AG04450 (cell line): Measurements from ENCODE around the gene CARD9. TPM values are rescaled to one million over a fixed set of nuclear protein-coding genes. Genes with fewer than 3 reads are reported as not detected.

Source experiments
- CTCF ChIA-PET: fragments of 300-600, 350-600 bp; formaldehyde crosslinking; extraction: SDS; loops from one replicate; lab custom pipeline; 2022; ENCODE audit warnings: antibody characterized with exemption, inconsistent platforms; lab: Charles Lee
- POLR2A ChIA-PET: fragments of 350-600 bp; formaldehyde crosslinking; extraction: SDS; loops from one replicate; lab custom pipeline; 2021; ENCODE audit warnings: antibody characterized with exemption, inconsistent platforms; lab: Yijun Ruan, JAX
- DNase-seq: peaks from one replicate; pipeline ENCODE4 v3.0.0-alpha.2; 2011; ENCODE audit warnings: low read depth, low spot score
- H3K27ac ChIP-seq: one replicate; pipeline ENCODE4 v1.5.1; 2012; ENCODE audit warnings: low read depth, low read length, control low read depth
- H3K27me3 ChIP-seq: one replicate; pipeline ENCODE4 v1.6.0; 2012; ENCODE audit warnings: low read length; ENCODE audit not compliant: control insufficient read depth, insufficient read depth
- H3K4me3 ChIP-seq: 2 replicates; pipeline ENCODE4 v1.5.1; 2011; ENCODE audit warnings: mild to moderate bottlenecking, low read depth, low read length, control low read depth
- H3K9me3 ChIP-seq: 2 replicates; pipeline ENCODE4 v1.5.1; 2012; ENCODE audit warnings: low read length; ENCODE audit not compliant: control insufficient read depth, insufficient read depth
- polyA plus RNA-seq: library from polyadenylated mRNA; depleted of rRNA; stranded (reverse); fragments of >200 nt; gene quantifications from 2 replicates; pipeline ENCODE4 v1.2.3, GENCODE V29; 2011
- TF ChIP-seq, protein P1 (sequence below): IDR thresholded peaks from 2 replicates; pipeline ENCODE4 v1.5.1; 2011; ENCODE audit warnings: low read depth, low read length, control low read depth, inconsistent platforms

Gene CARD9
- polyA plus RNA-seq, 1 experiment = 0.63 TPM

DNA sequence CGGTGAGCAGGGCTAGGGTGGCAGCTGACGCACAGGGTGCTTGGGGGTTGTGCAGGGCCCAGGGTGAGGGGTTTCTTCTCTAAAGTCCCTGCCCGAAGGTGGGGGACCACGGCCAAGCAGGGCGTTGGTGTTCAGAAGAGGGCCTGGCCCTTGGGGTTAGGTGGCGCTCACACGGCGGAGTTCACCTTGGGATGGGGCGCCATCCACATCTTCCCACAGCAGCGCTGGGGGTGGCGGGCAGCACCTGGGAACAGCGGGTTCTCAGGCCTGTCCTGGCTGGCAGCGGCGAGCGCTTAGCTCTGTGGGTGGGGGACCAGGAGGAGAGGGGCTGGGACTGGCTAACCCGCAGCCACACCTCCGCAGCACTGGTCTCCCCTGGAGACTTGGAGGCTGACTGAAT is 40.0 kb downstream of the CARD9 start:
- H3K27me3 ChIP-seq = no peaks in the 10 kb centered on the region
- CTCF ChIA-PET = no interaction called here
- TF ChIP-seq, protein P1, sequence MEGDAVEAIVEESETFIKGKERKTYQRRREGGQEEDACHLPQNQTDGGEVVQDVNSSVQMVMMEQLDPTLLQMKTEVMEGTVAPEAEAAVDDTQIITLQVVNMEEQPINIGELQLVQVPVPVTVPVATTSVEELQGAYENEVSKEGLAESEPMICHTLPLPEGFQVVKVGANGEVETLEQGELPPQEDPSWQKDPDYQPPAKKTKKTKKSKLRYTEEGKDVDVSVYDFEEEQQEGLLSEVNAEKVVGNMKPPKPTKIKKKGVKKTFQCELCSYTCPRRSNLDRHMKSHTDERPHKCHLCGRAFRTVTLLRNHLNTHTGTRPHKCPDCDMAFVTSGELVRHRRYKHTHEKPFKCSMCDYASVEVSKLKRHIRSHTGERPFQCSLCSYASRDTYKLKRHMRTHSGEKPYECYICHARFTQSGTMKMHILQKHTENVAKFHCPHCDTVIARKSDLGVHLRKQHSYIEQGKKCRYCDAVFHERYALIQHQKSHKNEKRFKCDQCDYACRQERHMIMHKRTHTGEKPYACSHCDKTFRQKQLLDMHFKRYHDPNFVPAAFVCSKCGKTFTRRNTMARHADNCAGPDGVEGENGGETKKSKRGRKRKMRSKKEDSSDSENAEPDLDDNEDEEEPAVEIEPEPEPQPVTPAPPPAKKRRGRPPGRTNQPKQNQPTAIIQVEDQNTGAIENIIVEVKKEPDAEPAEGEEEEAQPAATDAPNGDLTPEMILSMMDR = no peak
- H3K27ac ChIP-seq = no peak overlapping the region
- no peak overlapping the region for H3K4me3 ChIP-seq
- POLR2A ChIA-PET = no interaction called here
- H3K9me3 ChIP-seq = peaks cover 3% of the 10 kb centered on the region; the same call in 1 of the 2 replicates
- DNase-seq = no peak

DNA sequence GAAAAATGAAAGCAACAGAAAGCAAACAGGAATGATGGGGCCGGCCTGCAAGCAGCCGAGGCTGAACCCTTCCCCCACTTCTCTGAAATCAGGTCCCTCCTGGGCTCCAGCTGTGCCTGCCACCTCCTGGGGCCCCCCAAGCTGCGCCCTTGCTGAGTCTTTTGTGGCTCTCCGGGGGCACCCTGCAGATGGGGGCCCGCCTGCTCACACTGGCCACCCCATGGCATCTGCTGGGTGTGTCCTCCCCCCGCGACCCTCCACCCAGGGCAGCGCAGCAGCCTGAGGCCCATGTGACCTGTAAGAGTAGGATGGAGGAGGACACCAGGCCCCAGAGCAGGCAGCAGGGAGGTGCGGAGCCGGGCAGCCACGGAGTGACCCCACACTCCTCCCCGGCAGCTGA is 40.4 kb downstream of the CARD9 start:
- ChIA-PET CTCF (no interaction called here), POLR2A (no interaction called here)
- Histone ChIP-seq H3K27ac (no peak overlapping the region), H3K9me3 (peaks cover 7% of the 10 kb centered on the region; the same call in 1 of the 2 replicates), H3K4me3 (no peak overlapping the region), H3K27me3 (no peaks in the 10 kb centered on the region)
- TF ChIP-seq, protein P1 = no peak
- DNase-seq = no peak

DNA sequence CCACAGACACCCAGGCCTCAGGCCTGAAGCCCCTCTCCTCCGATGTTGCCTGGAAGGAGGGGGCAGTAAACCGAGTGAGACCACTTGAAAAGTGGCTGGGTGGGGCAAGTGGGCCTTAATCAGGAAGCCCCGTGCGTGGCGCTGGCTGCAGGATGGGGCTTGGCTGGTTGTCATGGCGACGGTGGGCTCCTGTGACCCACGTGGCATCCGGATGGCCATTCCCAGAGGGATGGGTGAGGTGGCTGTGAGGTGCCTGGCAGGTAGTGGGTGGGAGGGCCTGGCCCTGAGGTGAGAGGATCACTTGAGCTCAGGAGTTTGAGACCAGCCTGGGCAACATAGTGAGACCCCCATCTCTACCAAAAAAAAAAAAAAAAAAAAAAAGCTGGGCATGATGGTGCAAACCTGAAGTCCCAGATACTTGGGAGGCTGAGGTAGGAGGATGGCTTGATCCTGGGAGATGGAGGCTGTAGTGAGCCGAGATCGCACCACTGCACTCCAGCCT is 40.9 kb downstream of the CARD9 start:
- Histone ChIP-seq H3K27ac (no peak overlapping the region), H3K9me3 (peaks cover 7% of the 10 kb centered on the region; the same call in 1 of the 2 replicates), H3K27me3 (no peaks in the 10 kb centered on the region), H3K4me3 (no peak overlapping the region)
- TF ChIP-seq, protein P1 = no peak
- DNase-seq = no peak
- CTCF ChIA-PET = no interaction called here
- POLR2A ChIA-PET = no interaction called here

DNA sequence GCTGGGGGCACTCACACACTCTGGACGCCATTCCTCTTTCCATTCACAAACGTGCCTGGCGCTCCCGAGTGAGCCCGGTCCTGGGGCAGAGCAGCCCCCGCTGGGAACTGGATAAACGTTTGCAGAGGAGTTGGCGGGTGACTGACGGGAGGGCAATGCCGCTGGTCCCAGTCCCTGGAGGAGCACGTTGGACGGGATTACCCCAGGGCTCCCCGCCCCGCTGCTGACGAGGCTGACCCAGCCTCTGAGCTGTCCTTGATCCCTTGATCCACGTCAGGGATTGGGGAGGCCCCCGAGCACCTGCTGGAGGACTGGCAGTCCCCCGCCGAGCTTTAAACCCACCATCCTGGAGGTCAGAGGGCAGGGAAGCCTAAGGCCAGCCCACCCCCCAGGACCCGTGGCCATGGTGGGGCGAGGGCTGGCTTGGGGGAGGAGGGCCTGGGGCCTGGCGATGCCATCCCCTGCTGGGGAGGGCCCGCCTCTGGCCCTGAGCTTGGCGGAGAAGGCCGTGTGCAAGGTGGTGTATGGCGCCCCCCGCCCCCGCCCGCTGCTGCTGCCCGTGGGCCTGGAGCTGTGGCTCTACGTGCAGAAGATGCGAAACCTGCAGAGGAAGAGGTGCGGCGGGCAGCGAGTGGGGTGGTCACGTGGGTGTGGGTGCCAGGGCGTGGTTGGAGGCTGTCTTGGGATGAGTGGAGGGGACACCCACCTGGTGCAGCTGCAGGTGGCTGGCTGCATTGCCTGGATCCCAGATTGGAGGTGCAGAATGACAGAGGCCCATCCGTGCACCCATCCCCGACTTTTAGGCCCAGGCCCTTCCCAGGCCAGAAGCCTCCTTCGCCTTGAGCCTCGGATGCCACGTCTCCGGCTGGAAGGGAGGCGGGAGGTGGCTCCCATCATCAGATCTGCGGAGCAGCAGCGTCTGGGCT is 41.6 kb downstream of the CARD9 start:
- H3K4me3 ChIP-seq = no peak overlapping the region
- no peak for DNase-seq
- ChIA-PET CTCF (no interaction called here), POLR2A (no interaction called here)
- peaks cover 7% of the 10 kb centered on the region; the same call in 1 of the 2 replicates for H3K9me3 ChIP-seq
- no peaks in the 10 kb centered on the region for H3K27me3 ChIP-seq
- no peak overlapping the region for H3K27ac ChIP-seq
- TF ChIP-seq, protein P1 = no peak

DNA sequence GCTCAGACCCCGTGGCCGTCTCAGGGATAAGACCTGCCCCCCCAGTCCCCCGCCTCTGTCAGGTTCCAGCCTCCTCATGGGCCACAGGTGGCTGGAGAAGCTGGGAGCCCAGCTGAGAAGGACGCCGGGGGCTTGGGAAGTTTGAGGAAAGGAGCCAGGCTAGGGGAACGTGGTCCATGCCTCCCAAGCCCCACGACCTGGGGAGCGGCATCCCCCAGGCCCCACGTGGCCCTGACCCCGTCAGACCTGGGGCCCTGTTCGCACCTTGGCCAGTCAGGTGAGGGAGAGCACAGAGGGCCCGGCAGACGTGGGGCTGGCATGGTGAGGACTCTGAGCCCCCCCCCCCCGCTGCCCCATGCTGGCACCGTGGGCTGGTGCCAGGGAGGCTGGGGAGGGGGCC is 42.4 kb downstream of the CARD9 start:
- ChIA-PET POLR2A (no interaction called here), CTCF (no interaction called here)
- Histone ChIP-seq H3K9me3 (peaks cover 7% of the 10 kb centered on the region; the same call in 1 of the 2 replicates), H3K27ac (peak overlapping the region; percentile 11), H3K4me3 (peak overlapping the region; percentile 10; the same call in 1 of the 2 replicates), H3K27me3 (no peaks in the 10 kb centered on the region)
- DNase-seq = no peak
- TF ChIP-seq, protein P1 = no peak
